ENCODE data around the gene C5AR2.

DNA sequence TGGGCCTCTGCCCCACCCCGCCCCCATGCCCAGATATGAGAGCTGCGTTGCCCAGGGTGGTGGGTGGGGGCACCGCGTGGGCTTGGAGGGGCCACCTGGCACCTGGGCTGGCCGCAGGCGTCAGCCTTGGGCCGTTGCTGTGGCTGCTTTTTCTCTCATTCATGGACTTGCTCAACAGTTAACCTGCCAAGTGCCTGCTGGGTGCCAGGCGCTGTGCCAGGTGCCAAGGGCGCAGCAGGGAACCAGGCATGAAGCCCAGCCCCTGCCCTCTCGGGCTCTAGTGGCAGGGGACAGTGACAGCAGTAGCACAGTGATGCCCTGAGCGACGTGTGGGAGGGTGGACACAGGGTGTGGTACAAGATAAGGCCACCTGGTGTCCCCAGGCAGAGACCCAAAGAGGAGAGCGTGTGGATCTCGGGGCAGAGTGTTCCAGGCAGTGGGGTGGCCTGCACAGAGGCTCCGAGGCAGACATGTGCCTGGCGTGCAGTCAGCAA, 45.3 kb downstream of the C5AR2 start:
- TF ChIP-seq, protein P1, sequence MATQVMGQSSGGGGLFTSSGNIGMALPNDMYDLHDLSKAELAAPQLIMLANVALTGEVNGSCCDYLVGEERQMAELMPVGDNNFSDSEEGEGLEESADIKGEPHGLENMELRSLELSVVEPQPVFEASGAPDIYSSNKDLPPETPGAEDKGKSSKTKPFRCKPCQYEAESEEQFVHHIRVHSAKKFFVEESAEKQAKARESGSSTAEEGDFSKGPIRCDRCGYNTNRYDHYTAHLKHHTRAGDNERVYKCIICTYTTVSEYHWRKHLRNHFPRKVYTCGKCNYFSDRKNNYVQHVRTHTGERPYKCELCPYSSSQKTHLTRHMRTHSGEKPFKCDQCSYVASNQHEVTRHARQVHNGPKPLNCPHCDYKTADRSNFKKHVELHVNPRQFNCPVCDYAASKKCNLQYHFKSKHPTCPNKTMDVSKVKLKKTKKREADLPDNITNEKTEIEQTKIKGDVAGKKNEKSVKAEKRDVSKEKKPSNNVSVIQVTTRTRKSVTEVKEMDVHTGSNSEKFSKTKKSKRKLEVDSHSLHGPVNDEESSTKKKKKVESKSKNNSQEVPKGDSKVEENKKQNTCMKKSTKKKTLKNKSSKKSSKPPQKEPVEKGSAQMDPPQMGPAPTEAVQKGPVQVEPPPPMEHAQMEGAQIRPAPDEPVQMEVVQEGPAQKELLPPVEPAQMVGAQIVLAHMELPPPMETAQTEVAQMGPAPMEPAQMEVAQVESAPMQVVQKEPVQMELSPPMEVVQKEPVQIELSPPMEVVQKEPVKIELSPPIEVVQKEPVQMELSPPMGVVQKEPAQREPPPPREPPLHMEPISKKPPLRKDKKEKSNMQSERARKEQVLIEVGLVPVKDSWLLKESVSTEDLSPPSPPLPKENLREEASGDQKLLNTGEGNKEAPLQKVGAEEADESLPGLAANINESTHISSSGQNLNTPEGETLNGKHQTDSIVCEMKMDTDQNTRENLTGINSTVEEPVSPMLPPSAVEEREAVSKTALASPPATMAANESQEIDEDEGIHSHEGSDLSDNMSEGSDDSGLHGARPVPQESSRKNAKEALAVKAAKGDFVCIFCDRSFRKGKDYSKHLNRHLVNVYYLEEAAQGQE (IDR thresholded peaks at IDR 0.05), result no peak
- TF ChIP-seq, protein P2, sequence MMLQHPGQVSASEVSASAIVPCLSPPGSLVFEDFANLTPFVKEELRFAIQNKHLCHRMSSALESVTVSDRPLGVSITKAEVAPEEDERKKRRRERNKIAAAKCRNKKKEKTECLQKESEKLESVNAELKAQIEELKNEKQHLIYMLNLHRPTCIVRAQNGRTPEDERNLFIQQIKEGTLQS (IDR thresholded peaks at IDR 0.05), result no peak
- TF ChIP-seq, protein P3, sequence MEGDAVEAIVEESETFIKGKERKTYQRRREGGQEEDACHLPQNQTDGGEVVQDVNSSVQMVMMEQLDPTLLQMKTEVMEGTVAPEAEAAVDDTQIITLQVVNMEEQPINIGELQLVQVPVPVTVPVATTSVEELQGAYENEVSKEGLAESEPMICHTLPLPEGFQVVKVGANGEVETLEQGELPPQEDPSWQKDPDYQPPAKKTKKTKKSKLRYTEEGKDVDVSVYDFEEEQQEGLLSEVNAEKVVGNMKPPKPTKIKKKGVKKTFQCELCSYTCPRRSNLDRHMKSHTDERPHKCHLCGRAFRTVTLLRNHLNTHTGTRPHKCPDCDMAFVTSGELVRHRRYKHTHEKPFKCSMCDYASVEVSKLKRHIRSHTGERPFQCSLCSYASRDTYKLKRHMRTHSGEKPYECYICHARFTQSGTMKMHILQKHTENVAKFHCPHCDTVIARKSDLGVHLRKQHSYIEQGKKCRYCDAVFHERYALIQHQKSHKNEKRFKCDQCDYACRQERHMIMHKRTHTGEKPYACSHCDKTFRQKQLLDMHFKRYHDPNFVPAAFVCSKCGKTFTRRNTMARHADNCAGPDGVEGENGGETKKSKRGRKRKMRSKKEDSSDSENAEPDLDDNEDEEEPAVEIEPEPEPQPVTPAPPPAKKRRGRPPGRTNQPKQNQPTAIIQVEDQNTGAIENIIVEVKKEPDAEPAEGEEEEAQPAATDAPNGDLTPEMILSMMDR (IDR thresholded peaks at IDR 0.05; ENCODE audit: low read depth, low read length, missing input control), result peak; percentile 12
- TF ChIP-seq MAX (IDR thresholded peaks at IDR 0.05), result no peak
- no peak for TF ChIP-seq RAD21 (IDR thresholded peaks at IDR 0.05)
- TF ChIP-seq TAF1 (conservative IDR thresholded peaks at IDR 0.05), result no peak
- no peak for TF ChIP-seq YY1 (IDR thresholded peaks at IDR 0.05)
- peak in 1 of 2 donors; percentile 46 for TF ChIP-seq HNF4A (conservative IDR thresholded peaks at IDR 0.05)
- TF ChIP-seq FOXA1 (IDR thresholded peaks at IDR 0.05), result no peak
- no peak for TF ChIP-seq GABPA (IDR thresholded peaks at IDR 0.05 in 1 of 2, conservative IDR thresholded peaks at IDR 0.05 in 1 of 2)
- no peak for TF ChIP-seq JUND (IDR thresholded peaks at IDR 0.05)

All from liver (tissue), 3 donors.